H1 (cell line): ENCODE measurements around the gene HMCES. TPM values are rescaled to one million over a fixed set of nuclear protein-coding genes. Genes with fewer than 3 reads are reported as not detected.

Source experiments
- CTCF ChIA-PET: fragments of 300-600 bp; sonication (Branson Sonifier 250); formaldehyde crosslinking; loops from one replicate; lab custom pipeline; 2021; ENCODE audit not compliant: partially characterized antibody; lab: Charles Lee
- POLR2A ChIA-PET: fragments of 300-600 bp; sonication (Branson Sonifier 250); formaldehyde crosslinking; loops from one replicate; lab custom pipeline; 2021; ENCODE audit warnings: inconsistent platforms; ENCODE audit not compliant: partially characterized antibody; lab: Charles Lee
- DNase-seq, 2 experiments: peaks; one replicate each; pipeline versions ENCODE4 v3.0.0 to v3.0.0-alpha.2; 2010 to 2022; ENCODE audit warnings: low spot score in 2 of 2, low read depth in 1 of 2, mixed read lengths in 1 of 2
- FAIRE-seq: peaks from 2 replicates; lab custom pipeline; 2011; peaks lifted over from hg19 to GRCh38; lab: Jason Lieb, UNC
- H2AFZ ChIP-seq: 2 replicates; pipeline ENCODE4 v1.8.1; 2012; ENCODE audit warnings: low read length, inconsistent platforms
- H2AK5ac ChIP-seq: 2 replicates; pipeline ENCODE4 v1.6.1; 2013; ENCODE audit warnings: low read depth, low read length
- H2BK120ac ChIP-seq: replicated peaks from 2 replicates; pipeline ENCODE3; 2013; ENCODE audit warnings: low read depth, low read length, inconsistent platforms
- H2BK12ac ChIP-seq: 2 replicates; pipeline ENCODE4 v1.6.1; 2013; ENCODE audit warnings: low read depth, low read length
- H2BK15ac ChIP-seq: 2 replicates; pipeline ENCODE4 v1.6.1; 2013; ENCODE audit warnings: low read length
- H2BK20ac ChIP-seq: 2 replicates; pipeline ENCODE4 v1.6.1; 2013; ENCODE audit warnings: low read length
- H2BK5ac ChIP-seq: 2 replicates; pipeline ENCODE4 v1.6.1; 2013; ENCODE audit warnings: low read depth, low read length
- H3K14ac ChIP-seq: 2 replicates; pipeline ENCODE4 v1.6.1; 2013; ENCODE audit warnings: inconsistent platforms; ENCODE audit not compliant: insufficient read length
- H3K18ac ChIP-seq: 2 replicates; pipeline ENCODE4 v1.6.1; 2013; ENCODE audit warnings: low read length; ENCODE audit errors: extremely low read depth
- H3K23ac ChIP-seq: 2 replicates; pipeline ENCODE4 v1.6.1; 2013; ENCODE audit warnings: inconsistent platforms; ENCODE audit not compliant: insufficient read length
- H3K23me2 ChIP-seq: 2 replicates; pipeline ENCODE4 v1.6.1; 2013; ENCODE audit warnings: low read depth, low read length
- H3K27ac ChIP-seq: 2 replicates; pipeline ENCODE4 v1.6.1; 2011; ENCODE audit warnings: low read depth, low read length, inconsistent platforms
- H3K27me3 ChIP-seq, 4 experiments: replicated peaks in 1 of 4; 1 replicate in 1 of 4; 2 replicates in 3 of 4; pipeline versions ENCODE4 v1.6.1 to v1.8.1; 2011 to 2013; ENCODE audit warnings: low read length in 3 of 4, mild to moderate bottlenecking in 3 of 4, inconsistent platforms in 2 of 4, mixed read lengths in 2 of 4, moderate library complexity in 1 of 4; ENCODE audit not compliant: control insufficient read depth in 3 of 4, insufficient read depth in 3 of 4; ENCODE audit errors: extremely low read depth in 1 of 4
- H3K36me3 ChIP-seq, 4 experiments: 2 replicates each; pipeline versions ENCODE4 v1.6.1 to v1.8.1; 2011 to 2013; ENCODE audit warnings: mild to moderate bottlenecking in 4 of 4, low read length in 3 of 4, moderate library complexity in 2 of 4, control low read depth in 1 of 4, inconsistent platforms in 1 of 4; ENCODE audit not compliant: insufficient read depth in 4 of 4, control insufficient read depth in 2 of 4
- H3K4ac ChIP-seq: replicated peaks from 2 replicates; pipeline ENCODE3; 2013; ENCODE audit warnings: low read length, low read depth, mixed read lengths, inconsistent platforms; ENCODE audit not compliant: insufficient read length
- H3K4me1 ChIP-seq, 4 experiments: replicated peaks in 1 of 4; 1 replicate in 1 of 4; 2 replicates in 3 of 4; pipeline versions ENCODE4 v1.6.1 to v1.8.1; 2011 to 2013; ENCODE audit warnings: low read length in 3 of 4, inconsistent platforms in 2 of 4, mixed read lengths in 1 of 4; ENCODE audit not compliant: insufficient read depth in 4 of 4, control insufficient read depth in 3 of 4
- H3K4me2 ChIP-seq, 2 experiments: 2 replicates each; pipeline versions ENCODE4 v1.6.1 to v1.8.1; 2011 to 2013; ENCODE audit warnings: low read depth in 2 of 2, low read length in 2 of 2, control low read depth in 1 of 2, inconsistent platforms in 1 of 2, mild to moderate bottlenecking in 1 of 2; ENCODE audit not compliant: insufficient read depth in 1 of 2
- H3K4me3 ChIP-seq, 4 experiments: fragments of 200-600, 300-600 bp in 1 of 4; sonication (generic), shearing (Covaris generic), sonication (Bioruptor Twin) in 1 of 4; 2 replicates each; pipeline versions ENCODE4 v1.5.1 to v1.8.1; 2011 to 2016; ENCODE audit warnings: low read length in 4 of 4, low read depth in 3 of 4, control low read depth in 2 of 4, inconsistent platforms in 2 of 4, mild to moderate bottlenecking in 2 of 4, mixed read lengths in 1 of 4, moderate library complexity in 1 of 4; ENCODE audit not compliant: insufficient read depth in 2 of 4; ENCODE audit errors: extremely low read depth in 1 of 4
- H3K56ac ChIP-seq: replicated peaks from 2 replicates; pipeline ENCODE3; 2013; ENCODE audit warnings: low read depth, mild to moderate bottlenecking, mixed read lengths, low read length, inconsistent platforms; ENCODE audit not compliant: insufficient read length
- H3K79me1 ChIP-seq: 2 replicates; pipeline ENCODE4 v1.6.1; 2013; ENCODE audit warnings: low read depth, low read length, control low read depth
- H3K79me2 ChIP-seq, 2 experiments: 2 replicates each; pipeline versions ENCODE4 v1.6.1 to v1.8.1; 2012 to 2013; ENCODE audit warnings: low read length in 2 of 2, mild to moderate bottlenecking in 2 of 2, inconsistent platforms in 1 of 2; ENCODE audit not compliant: insufficient read depth in 2 of 2, control insufficient read depth in 1 of 2
- H3K9ac ChIP-seq, 4 experiments: replicated peaks in 1 of 4; 1 replicate in 1 of 4; 2 replicates in 3 of 4; pipeline versions ENCODE4 v1.6.1 to v1.8.1; 2011 to 2013; ENCODE audit warnings: low read depth in 3 of 4, low read length in 3 of 4, control low read depth in 2 of 4, mild to moderate bottlenecking in 2 of 4, moderate library complexity in 2 of 4, inconsistent platforms in 1 of 4; ENCODE audit errors: extremely low read depth in 1 of 4
- H3K9me3 ChIP-seq, 2 experiments: 2 replicates each; pipeline versions ENCODE4 v1.6.1 to v1.8.1; 2012 to 2013; ENCODE audit warnings: mild to moderate bottlenecking in 2 of 2, moderate library complexity in 2 of 2, control low read depth in 1 of 2, inconsistent platforms in 1 of 2, low read depth in 1 of 2, low read length in 1 of 2, mixed read lengths in 1 of 2; ENCODE audit not compliant: insufficient read depth in 2 of 2
- H4K20me1 ChIP-seq, 2 experiments: replicated peaks in 1 of 2; 2 replicates each; pipeline versions ENCODE3 to v1.8.1; 2011 to 2013; ENCODE audit warnings: inconsistent platforms in 2 of 2, low read length in 2 of 2, mild to moderate bottlenecking in 1 of 2; ENCODE audit not compliant: insufficient read depth in 2 of 2, control insufficient read depth in 1 of 2
- H4K5ac ChIP-seq: 2 replicates; pipeline ENCODE4 v1.6.1; 2013; ENCODE audit warnings: low read length, low read depth, mixed read lengths, inconsistent platforms; ENCODE audit not compliant: insufficient read length
- H4K8ac ChIP-seq: 2 replicates; pipeline ENCODE4 v1.8.0; 2013; ENCODE audit warnings: mild to moderate bottlenecking, moderate library complexity, low read length, inconsistent platforms; ENCODE audit not compliant: insufficient read depth; ENCODE audit errors: extremely low read depth
- H4K91ac ChIP-seq: replicated peaks from 2 replicates; pipeline ENCODE3; 2013; ENCODE audit warnings: low read length, mixed read lengths, inconsistent platforms; ENCODE audit not compliant: insufficient read length
- ATF2 ChIP-seq: IDR thresholded peaks from 2 replicates; pipeline ENCODE4 v1.6.1; 2012; ENCODE audit warnings: low read length, inconsistent platforms
- CHD2 ChIP-seq: IDR thresholded peaks from 2 replicates; pipeline ENCODE4 v1.6.1; 2012; ENCODE audit warnings: low read length, improper control_type of control experiment
- JUND ChIP-seq: IDR thresholded peaks from 2 replicates; pipeline ENCODE4 v1.6.1; 2011; ENCODE audit warnings: mild to moderate bottlenecking, improper control_type of control experiment, low read length
- KDM1A ChIP-seq: fragments of 200-600, 300-600 bp; sonication (generic); IDR thresholded peaks from 2 replicates; pipeline ENCODE4 v1.7.1; 2016; ENCODE audit warnings: mild to moderate bottlenecking, low read length, borderline replicate concordance
- KDM5A ChIP-seq: fragments of 200-600 bp; IDR thresholded peaks from 2 replicates; pipeline ENCODE4 v1.7.1; 2012; ENCODE audit warnings: mild to moderate bottlenecking, low read length, inconsistent platforms, mixed read lengths
- MAX ChIP-seq: IDR thresholded peaks from 2 replicates; pipeline ENCODE4 v1.6.1; 2012; ENCODE audit warnings: inconsistent platforms
- SIN3A ChIP-seq, 2 experiments: IDR thresholded peaks in 1 of 2; conservative IDR thresholded peaks in 1 of 2; 2 replicates each; pipeline ENCODE4 v1.6.1; 2011 to 2012; ENCODE audit warnings: low read length in 2 of 2, improper control_type of control experiment in 1 of 2, low read depth in 1 of 2, mild to moderate bottlenecking in 1 of 2
- ZNF274 ChIP-seq: IDR thresholded peaks from 2 replicates; pipeline ENCODE4 v1.7.0; 2012; ENCODE audit warnings: low read length, borderline replicate concordance; ENCODE audit errors: extremely low read depth
- WGBS, 2 experiments: shearing (Covaris generic) in 1 of 2; methylation state at CpG; one replicate each; pipeline versions ENCODE4 v1.1.6 to v1.1.7; 2013 to 2015; ENCODE audit warnings: low lambda C conversion rate in 2 of 2, mixed read lengths in 2 of 2, inconsistent platforms in 1 of 2, low coverage in 1 of 2, missing lambda C conversion rate in 1 of 2; ENCODE audit not compliant: insufficient replicate concordance in 2 of 2, insufficient coverage in 1 of 2, insufficient read length in 1 of 2; ENCODE audit errors: extremely low coverage in 1 of 2, missing lambda C conversion rate in 1 of 2; 5-methylcytosine and 5-hydroxymethylcytosine counted together
- polyA plus RNA-seq, 7 experiments: library from polyadenylated mRNA; depleted of rRNA in 3 of 7; stranded (reverse) in 5 of 7; unstranded in 2 of 7; fragments of >200 nt in 5 of 7; fragments of 200-250 nt in 2 of 7; gene quantifications; 1 replicate in 5 of 7; 2 replicates in 1 of 7; 4 replicates in 1 of 7; pipeline versions ENCODE4 v1.2.1 to v1.2.3, GENCODE V29; 2011 to 2013; ENCODE audit warnings: missing spikeins in 2 of 7, mixed read lengths in 2 of 7
- total RNA-seq: library from RNA; stranded (reverse); fragmentation: NEBNext Ultra II Directional; extraction: Animal tissue kit (Norgen Biotek cat#: 25700); gene quantifications from 2 replicates; pipeline ENCODE4 v1.2.1, GENCODE V29; 2021

Gene HMCES
- total and polyA plus RNA-seq, 2 of the 8 experiments (the other 6 are each of a cell fraction or from before 2014, with no cell fraction given) = 27.6 to 49.5 TPM

GRCh38 chr3:129314386-129315222 is 35.9 kb downstream of the HMCES start:
- Histone ChIP-seq H3K79me1 (no peaks in the 10 kb centered on the region), H3K4me1 (peaks cover 4 to 9% (median 5%) of the 10 kb centered on the region in 4 experiments), H3K4ac (peak overlapping the region; percentile 36), H3K18ac (peak overlapping the region; percentile 75), H4K5ac (peak overlapping the region; percentile 67), H3K36me3 (peaks cover 0 to 2% (median 0%) of the 10 kb centered on the region in 4 experiments; a peak in 2 of 8 replicates), H3K23me2 (peaks cover 2% of the 10 kb centered on the region; the same call in 1 of the 2 replicates), H3K79me2 (peaks cover 0 to 13% of the 10 kb centered on the region in 2 experiments; a peak in 1 of 4 replicates), H3K27ac (peak overlapping the region; percentile 74), H2BK15ac (no peak overlapping the region), H4K20me1 (peaks cover 0 to 2% of the 10 kb centered on the region in 2 experiments), H3K27me3 (no peaks in the 10 kb centered on the region), H3K4me3 (peak overlapping the region; percentile 78 to 99 (median 89)), H3K23ac (no peak overlapping the region), H2AK5ac (no peak overlapping the region), H2BK120ac (no peak overlapping the region), H3K9ac (peak overlapping the region; percentile 92 to 99 (median 95)), H3K14ac (no peak overlapping the region), H4K8ac (peak overlapping the region; percentile 97; the same call in 1 of the 2 replicates), H3K4me2 (peak overlapping the region; percentile 83 to 90), H2BK12ac (no peak overlapping the region), H2BK20ac (no peak overlapping the region), H4K91ac (peak overlapping the region; percentile 70), H3K9me3 (no peaks in the 10 kb centered on the region), H2BK5ac (no peak overlapping the region), H3K56ac (no peak overlapping the region), H2AFZ (no peak overlapping the region)
- POLR2A ChIA-PET = interaction anchor here (0.6 to 6.4 kb wide), 19 partner anchors 7 to 594 kb away, joined by 3 to 112 read pairs (median 17); partner anchors contain the start of genes CNBP, COPG1, EFCAB12 and HMCES
- FAIRE-seq (no peak), DNase-seq (peak; percentile 57 to 90)
- 4% methylated on average over 49 of the region's 53 CpGs; no CpG with 5 or more reads in 1 of the 2 experiments for WGBS, 2 experiments
- CTCF ChIA-PET = interaction anchor here (0.9 to 6.6 kb wide), 8 partner anchors 12 to 316 kb away, joined by 3 to 73 read pairs (median 6); partner anchors contain the start of gene HMCES
- TF ChIP-seq MAX (peak; percentile 59), CHD2 (peak; percentile 35), KDM5A (no peak), SIN3A (conservative IDR thresholded peaks at IDR 0.05 in 1 of 2, IDR thresholded peaks at IDR 0.05 in 1 of 2; ENCODE audit: low read depth in 1 of 2, low read length in 2 of 2) (peak; percentile 80 to 91; a peak in 2 of 4 replicates), KDM1A (peak; percentile 13; the same call in 1 of the 2 replicates), ATF2 (0 out of 2 replicates have a peak, but pooled peaks have one; percentile 7), JUND (no peak), ZNF274 (no peak)
